DND-41 (cell line): ENCODE data around the gene ADAM15.

Experiments used
- ATAC-seq: fragments of 200-7000 bp; cut with Tn5 transposase; 3 replicates; pipeline ENCODE4 v1.9.1; 2021; ENCODE audit warnings: low read depth; ENCODE audit not compliant: insufficient read depth
- DNase-seq: peaks from one replicate; pipeline ENCODE4 v3.0.0-alpha.2; 2020
- H2AFZ ChIP-seq: 2 replicates; pipeline ENCODE4 v1.6.0; 2012; ENCODE audit warnings: low read depth, low read length
- H3K27ac ChIP-seq: 2 replicates; pipeline ENCODE4 v1.5.1; 2012; ENCODE audit warnings: low read length, inconsistent platforms
- H3K27me3 ChIP-seq: fragments of 200-600 bp; sonication (generic); 2 replicates; pipeline ENCODE4 v1.6.0; 2012; ENCODE audit warnings: low read length, mild to moderate bottlenecking, inconsistent platforms; ENCODE audit not compliant: insufficient read depth, poor library complexity
- H3K36me3 ChIP-seq: 2 replicates; pipeline ENCODE4 v1.5.1; 2012; ENCODE audit warnings: low read length, inconsistent platforms; ENCODE audit not compliant: insufficient read depth
- H3K4me1 ChIP-seq: 2 replicates; pipeline ENCODE4 v1.5.1; 2012; ENCODE audit warnings: mild to moderate bottlenecking, low read length; ENCODE audit not compliant: insufficient read depth
- H3K4me2 ChIP-seq: 2 replicates; pipeline ENCODE4 v1.6.0; 2012; ENCODE audit warnings: mild to moderate bottlenecking, moderate library complexity, low read length, inconsistent platforms; ENCODE audit not compliant: insufficient read depth
- H3K4me3 ChIP-seq, 2 experiments: fragments of 200-600 bp in 1 of 2; shearing (Covaris generic) in 1 of 2; 2 replicates each; pipeline ENCODE4 v1.5.1; 2012 to 2016; ENCODE audit warnings: inconsistent platforms in 2 of 2, low read length in 2 of 2, mild to moderate bottlenecking in 2 of 2, low read depth in 1 of 2, moderate library complexity in 1 of 2
- H3K79me2 ChIP-seq: 2 replicates; pipeline ENCODE4 v1.6.0; 2012; ENCODE audit warnings: low read length, inconsistent platforms; ENCODE audit not compliant: insufficient read depth
- H3K9ac ChIP-seq: 2 replicates; pipeline ENCODE4 v1.6.0; 2012; ENCODE audit warnings: low read depth, mild to moderate bottlenecking, inconsistent platforms, low read length, moderate library complexity
- H3K9me3 ChIP-seq: 2 replicates; pipeline ENCODE4 v1.5.1; 2012; ENCODE audit warnings: low read length, moderate library complexity, mild to moderate bottlenecking, inconsistent platforms; ENCODE audit not compliant: insufficient read depth, severe bottlenecking
- H4K20me1 ChIP-seq: 2 replicates; pipeline ENCODE4 v1.6.0; 2012; ENCODE audit warnings: low read length; ENCODE audit not compliant: insufficient read depth
- CTCF ChIP-seq: IDR thresholded peaks from 2 replicates; pipeline ENCODE4 v1.5.1; 2012; ENCODE audit warnings: borderline replicate concordance, low read length, moderate library complexity, mild to moderate bottlenecking; ENCODE audit not compliant: poor library complexity, severe bottlenecking; ENCODE audit errors: extremely low read depth
- EZH2 ChIP-seq: IDR thresholded peaks from 3 replicates; pipeline ENCODE4 v1.6.1; 2012; ENCODE audit warnings: borderline replicate concordance, low read depth, mild to moderate bottlenecking, moderate library complexity, low read length, inconsistent platforms; ENCODE audit not compliant: severe bottlenecking

The ADAM15 gene

GRCh38 chr1:155066777-155067176, 15.7 kb downstream of the ADAM15 start:
- Histone ChIP-seq H3K9me3 (no peaks in the 10 kb centered on the region), H3K27ac (no peak overlapping the region), H3K4me2 (no peak overlapping the region), H3K36me3 (peaks cover 17% of the 10 kb centered on the region; the same call in 1 of the 2 replicates), H3K4me3 (no peak overlapping the region), H3K4me1 (peaks cover 30% of the 10 kb centered on the region), H3K27me3 (peaks cover 6% of the 10 kb centered on the region), H2AFZ (no peak overlapping the region), H3K9ac (no peak overlapping the region), H4K20me1 (peaks cover 27% of the 10 kb centered on the region), H3K79me2 (peaks cover 3% of the 10 kb centered on the region)
- TF ChIP-seq EZH2: no peak
- TF ChIP-seq CTCF: no peak
- DNase-seq (no peak), ATAC-seq (no peak)

GRCh38 chr1:155068599-155068998, 17.5 kb downstream of the ADAM15 start:
- peaks cover 17% of the 10 kb centered on the region; the same call in 1 of the 2 replicates for H3K36me3 ChIP-seq
- peaks cover 13% of the 10 kb centered on the region for H3K4me1 ChIP-seq
- H3K9ac ChIP-seq: no peak overlapping the region

GRCh38 chr1:155069551-155070157, 18.5 kb downstream of the ADAM15 start:
- no peaks in the 10 kb centered on the region for H3K27me3 ChIP-seq
- DNase-seq (no peak), ATAC-seq (no peak)
- H3K4me1 ChIP-seq: peaks cover 6% of the 10 kb centered on the region
- peaks cover 17% of the 10 kb centered on the region; the same call in 1 of the 2 replicates for H3K36me3 ChIP-seq
- H3K27ac ChIP-seq: no peak overlapping the region
- H3K4me2 ChIP-seq: no peak overlapping the region
- H3K79me2 ChIP-seq: no peaks in the 10 kb centered on the region
- no peak overlapping the region for H3K4me3 ChIP-seq
- H3K9ac ChIP-seq: no peak overlapping the region
- no peak overlapping the region for H2AFZ ChIP-seq
- no peaks in the 10 kb centered on the region for H3K9me3 ChIP-seq
- peaks cover 13% of the 10 kb centered on the region for H4K20me1 ChIP-seq
- TF ChIP-seq CTCF: no peak
- TF ChIP-seq EZH2: no peak

More at GRCh38 chr1:155068599-155068998, 17.5 kb downstream of the ADAM15 start:
- H3K4me3 ChIP-seq: no peak overlapping the region
- H3K4me2 ChIP-seq: no peak overlapping the region
- no peak overlapping the region for H2AFZ ChIP-seq
- H3K27me3 ChIP-seq: no peaks in the 10 kb centered on the region
- no peaks in the 10 kb centered on the region for H3K9me3 ChIP-seq
- DNase-seq (no peak), ATAC-seq (no peak)
- peaks cover 3% of the 10 kb centered on the region for H3K79me2 ChIP-seq
- TF ChIP-seq EZH2 (no peak), CTCF (no peak)
- H4K20me1 ChIP-seq: peaks cover 18% of the 10 kb centered on the region
- H3K27ac ChIP-seq: no peak overlapping the region
